Inflammatory macrophage treated with lipopolysaccharide for 1 hour (primary cell): ENCODE results near the gene CFTR.
A peak's percentile ranks its signal among the peaks of the same experiment; 100 is the strongest.
"Not testable (repeated sequence)": the region's sequence is repeated elsewhere in the genome, so short reads cannot be mapped to it uniquely, and the experiment has no call there.

Source experiments
- DNase-seq, 2 donors: peaks; one replicate each; pipeline ENCODE4 v3.0.0-alpha.2; 2020 to 2022

The CFTR gene

GRCh38 chr7:117479225-117480054, at the start of gene CFTR:
TSS of gene CFTR (plus strand) at chr7:117480025. CDS start at chr7:117480095, 70 bp downstream.
- no peak for DNase-seq

GRCh38 chr7:117435475-117436043, 44.3 kb upstream of the CFTR start:
- peak in 1 of 2 donors; percentile 4 for DNase-seq

DNA sequence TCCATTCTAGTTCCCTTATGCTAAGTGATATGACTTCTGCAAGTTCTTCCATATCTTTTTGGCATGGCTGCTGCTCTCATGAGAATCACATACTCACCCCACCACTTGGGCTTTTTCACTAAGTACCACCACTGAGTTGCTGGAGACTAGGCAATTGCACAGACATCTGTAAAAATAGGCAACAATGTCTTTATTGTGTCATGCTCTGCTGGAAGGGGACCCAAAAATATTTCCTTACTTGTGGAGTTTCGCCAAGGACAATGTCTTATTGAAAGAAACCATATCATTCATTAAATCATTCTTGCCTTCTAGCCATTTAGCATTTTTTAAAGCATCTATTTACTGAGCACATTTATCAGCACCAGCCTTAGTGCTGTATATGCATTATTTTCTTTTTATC, 35.2 kb upstream of the CFTR start:
- no peak for DNase-seq

GRCh38 chr7:117445206-117445605, 34.6 kb upstream of the CFTR start:
- no peak for DNase-seq

- DNase-seq: no peak
Observed at GRCh38 chr7:117446220-117446815, 33.5 kb upstream of the CFTR start.

GRCh38 chr7:117448655-117449054, 31.2 kb upstream of the CFTR start:
- no peak for DNase-seq

GRCh38 chr7:117458977-117459583, 20.7 kb upstream of the CFTR start:
- DNase-seq: peak; percentile 16 to 22

GRCh38 chr7:117459735-117460134, 20.1 kb upstream of the CFTR start:
- no peak for DNase-seq

DNA sequence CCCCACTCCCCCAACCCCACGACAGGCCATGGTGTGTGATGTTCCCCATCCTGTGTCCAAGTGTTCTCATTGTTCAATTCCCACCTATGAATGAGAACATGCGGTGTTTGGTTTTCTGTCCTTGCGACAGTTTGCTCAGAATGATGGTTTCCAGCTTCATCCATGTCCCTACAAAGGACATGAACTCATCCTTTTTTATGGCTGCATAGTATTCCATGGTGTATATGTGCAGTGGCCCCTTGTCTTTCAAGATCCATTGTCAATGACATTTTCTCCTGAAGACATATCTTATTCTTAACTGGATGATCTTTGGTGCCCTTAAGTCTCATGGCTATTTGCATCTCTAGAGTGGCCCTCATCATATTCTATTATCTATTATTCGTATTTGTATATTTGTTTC, 19.0 kb upstream of the CFTR start:
- DNase-seq: not testable (repeated sequence)

GRCh38 chr7:117468174-117468573, 11.7 kb upstream of the CFTR start:
- no peak for DNase-seq

- peak in 1 of 2 donors; percentile 25 for DNase-seq
Observed at GRCh38 chr7:117470777-117471176, 9.0 kb upstream of the CFTR start.

DNA sequence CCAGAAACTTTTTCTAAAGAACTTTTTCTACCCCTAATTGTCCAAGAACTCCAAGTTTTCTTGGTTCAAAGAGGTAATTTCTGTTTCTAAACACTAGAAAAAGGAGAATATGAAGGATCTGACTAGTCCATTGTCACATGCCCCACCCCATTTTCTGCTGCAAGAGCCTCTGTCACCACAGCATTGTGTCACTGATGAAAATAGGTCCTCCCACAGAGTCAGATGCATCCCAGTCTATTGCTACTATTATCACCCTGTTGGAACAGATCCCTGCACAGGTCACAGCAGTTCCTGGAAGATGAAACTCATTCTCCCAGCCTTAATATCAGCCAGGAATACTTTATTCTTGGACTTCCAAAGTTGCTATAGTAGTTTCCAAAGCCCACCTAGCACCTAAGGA, 7.5 kb upstream of the CFTR start:
- peak; percentile 18 to 62 for DNase-seq

GRCh38 chr7:117476557-117477215, 3.1 kb upstream of the CFTR start:
- peak in 1 of 2 donors; percentile 21 for DNase-seq

DNA sequence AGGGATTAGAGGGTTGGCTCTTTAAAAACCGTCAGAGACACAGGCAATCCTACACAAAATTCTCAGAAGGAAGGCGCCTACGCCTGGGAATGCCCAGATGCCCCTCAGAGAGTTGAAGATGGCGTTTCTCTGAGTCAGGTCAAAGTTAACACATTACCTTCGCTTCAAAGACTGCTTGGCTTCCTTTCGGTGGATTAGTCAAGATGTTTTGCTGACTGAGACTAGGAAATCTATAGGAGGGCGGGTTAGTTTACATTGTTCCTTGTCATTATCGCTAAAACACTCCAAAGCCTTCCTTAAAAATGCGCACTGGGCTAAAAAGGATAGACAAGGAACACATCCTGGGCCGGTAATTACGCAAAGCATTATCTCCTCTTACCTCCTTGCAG, 995 bp upstream of the CFTR start:
- DNase-seq: no peak

DNA sequence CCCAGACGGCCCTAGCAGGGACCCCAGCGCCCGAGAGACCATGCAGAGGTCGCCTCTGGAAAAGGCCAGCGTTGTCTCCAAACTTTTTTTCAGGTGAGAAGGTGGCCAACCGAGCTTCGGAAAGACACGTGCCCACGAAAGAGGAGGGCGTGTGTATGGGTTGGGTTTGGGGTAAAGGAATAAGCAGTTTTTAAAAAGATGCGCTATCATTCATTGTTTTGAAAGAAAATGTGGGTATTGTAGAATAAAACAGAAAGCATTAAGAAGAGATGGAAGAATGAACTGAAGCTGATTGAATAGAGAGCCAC, 184 bp downstream of the CFTR start:
- no peak for DNase-seq

- DNase-seq: no peak
Observed at GRCh38 chr7:117480978-117481377, 1.2 kb downstream of the CFTR start.

GRCh38 chr7:117485118-117485620, 5.3 kb downstream of the CFTR start:
- no peak for DNase-seq

DNA sequence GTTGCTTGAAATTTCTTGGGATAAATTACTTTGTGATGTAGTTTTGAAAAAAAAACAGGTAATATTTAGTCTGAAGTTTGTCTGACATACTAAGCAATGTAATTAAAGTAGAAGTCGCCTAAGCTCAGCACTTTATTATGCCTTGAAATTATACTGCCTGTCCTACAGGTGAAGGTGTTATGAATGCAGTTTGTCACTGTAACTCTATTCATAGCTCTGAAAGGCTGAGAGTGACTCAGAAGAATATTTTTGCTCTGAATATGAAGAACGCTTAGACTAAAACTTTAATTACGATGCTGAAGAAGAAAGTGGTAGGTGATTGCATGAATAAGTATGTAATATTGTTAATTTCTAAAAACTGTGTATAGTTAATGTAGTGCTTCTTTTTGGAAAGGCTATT, 9.2 kb downstream of the CFTR start:
- no peak for DNase-seq

GRCh38 chr7:117489430-117489829, 9.6 kb downstream of the CFTR start:
- no peak for DNase-seq

DNA sequence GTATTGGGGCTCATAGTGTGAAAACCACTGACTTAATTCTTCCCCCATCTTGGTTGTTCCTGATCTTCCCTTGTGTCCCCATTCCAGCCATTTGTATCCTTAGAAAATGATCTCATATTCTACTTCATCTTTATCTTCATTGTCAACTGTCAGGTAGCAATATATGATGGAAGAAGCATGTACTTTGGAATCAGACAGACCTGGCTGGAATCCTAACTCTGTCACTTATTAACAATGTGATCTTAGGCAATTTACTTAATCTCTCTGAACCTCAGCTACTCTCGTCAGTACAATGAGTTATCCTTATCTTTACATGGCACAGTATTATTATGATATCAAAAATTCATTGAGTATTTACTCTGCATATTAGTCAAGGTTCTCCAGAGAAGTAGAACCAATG, 10.1 kb downstream of the CFTR start:
- no peak for DNase-seq

- DNase-seq: no peak
Observed at GRCh38 chr7:117492649-117493048, 12.8 kb downstream of the CFTR start.

- DNase-seq: no peak
Observed at GRCh38 chr7:117493460-117493859, 13.6 kb downstream of the CFTR start.

DNA sequence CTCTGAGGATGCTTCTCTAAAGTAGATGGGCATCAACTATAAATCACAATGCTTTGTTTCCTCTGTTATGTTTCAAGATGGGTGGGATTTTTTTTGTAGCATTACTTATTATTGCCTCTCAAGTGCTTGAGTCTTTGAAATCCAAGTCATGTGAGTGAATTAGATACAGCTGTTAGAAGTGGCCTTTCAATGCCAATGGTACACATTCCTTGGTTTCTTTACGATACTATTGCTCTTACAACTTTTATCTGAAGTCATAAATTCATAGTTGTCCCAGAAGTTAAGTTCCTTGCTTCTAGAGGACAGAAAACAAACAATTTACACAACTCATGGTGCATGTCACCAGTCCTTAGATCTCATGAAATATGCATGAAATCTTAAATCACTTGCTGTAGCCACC, 15.5 kb downstream of the CFTR start:
- DNase-seq: no peak
